Measurements from ENCODE around the gene LYPLA2.
"Not testable (repeated sequence)": the region's sequence is repeated elsewhere in the genome, so short reads cannot be mapped to it uniquely, and the experiment has no call there.

The LYPLA2 gene

GRCh38 chr1:23779826-23780371 is 11.0 kb upstream of the LYPLA2 start:
- DNase-seq (ENCODE audit: low read depth): no peak

GRCh38 chr1:23783141-23783540 is 7.8 kb upstream of the LYPLA2 start:
- not testable (repeated sequence) for DNase-seq (ENCODE audit: low read depth)

GRCh38 chr1:23784846-23785245 is 6.1 kb upstream of the LYPLA2 start:
- DNase-seq (ENCODE audit: low read depth): no peak

GRCh38 chr1:23787701-23788100 is 3.2 kb upstream of the LYPLA2 start:
- DNase-seq (ENCODE audit: low read depth): no peak

DNA sequence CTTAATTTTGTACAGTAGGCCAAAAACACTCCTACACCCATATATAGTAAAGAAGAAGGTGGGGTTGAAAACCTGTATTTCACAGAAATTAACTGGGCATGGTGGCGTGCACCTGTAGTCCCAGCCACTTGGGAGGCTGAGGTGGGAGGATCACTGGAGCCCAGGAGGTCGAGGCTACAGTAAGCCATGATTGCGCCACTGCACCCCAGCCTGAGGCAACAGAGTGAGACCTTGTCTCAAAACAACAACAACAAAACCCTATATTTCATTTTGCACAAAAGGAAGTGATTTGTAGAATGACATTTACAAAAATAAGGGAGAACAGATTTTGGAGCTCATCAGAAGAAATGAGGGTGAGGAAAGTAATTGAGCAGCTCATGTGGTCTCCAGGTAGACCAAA is 2.2 kb upstream of the LYPLA2 start:
- no peak for DNase-seq (ENCODE audit: low read depth)

GRCh38 chr1:23791516-23792047 is 637 bp downstream of the LYPLA2 start:
- DNase-seq (ENCODE audit: low read depth): no peak

DNA sequence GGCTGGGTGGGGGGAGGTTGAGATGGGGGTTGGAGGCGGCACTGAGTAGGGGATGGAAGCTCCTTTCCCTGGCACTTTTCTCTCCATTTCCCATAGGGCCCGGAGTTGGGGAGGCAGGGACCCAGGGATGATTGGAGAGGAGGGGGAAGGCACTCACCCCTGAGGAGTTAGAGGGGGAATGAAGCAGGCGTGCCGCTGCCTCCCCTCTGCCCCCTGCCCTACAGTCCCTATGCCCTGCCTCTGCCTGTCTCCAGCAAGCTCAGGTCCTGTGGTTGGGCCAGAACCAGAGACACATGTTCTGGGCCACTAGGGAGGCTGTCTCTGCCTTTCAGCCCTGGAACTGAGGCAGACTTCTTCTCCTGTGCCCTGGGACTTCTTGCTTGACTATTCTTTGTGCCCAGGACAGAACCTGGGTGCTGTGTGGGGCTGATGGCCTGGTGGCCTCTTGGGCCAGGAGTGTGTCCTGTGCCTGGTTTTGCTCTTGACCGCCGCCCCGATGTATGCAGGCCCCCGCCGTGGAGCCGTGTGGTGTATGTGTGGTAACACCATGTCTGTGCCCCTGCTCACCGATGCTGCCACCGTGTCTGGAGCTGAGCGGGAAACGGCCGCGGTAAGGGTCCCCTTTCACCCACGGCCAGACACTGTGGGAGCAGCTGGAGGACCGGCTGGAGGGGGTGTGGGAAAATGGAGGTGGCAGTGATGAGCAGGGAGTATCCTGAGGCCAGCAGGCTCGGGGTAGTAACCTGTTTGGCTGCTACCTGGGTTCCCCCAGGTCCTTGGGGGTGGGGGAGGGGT is 1.4 kb downstream of the LYPLA2 start:
- DNase-seq (ENCODE audit: low read depth): no peak

DNA sequence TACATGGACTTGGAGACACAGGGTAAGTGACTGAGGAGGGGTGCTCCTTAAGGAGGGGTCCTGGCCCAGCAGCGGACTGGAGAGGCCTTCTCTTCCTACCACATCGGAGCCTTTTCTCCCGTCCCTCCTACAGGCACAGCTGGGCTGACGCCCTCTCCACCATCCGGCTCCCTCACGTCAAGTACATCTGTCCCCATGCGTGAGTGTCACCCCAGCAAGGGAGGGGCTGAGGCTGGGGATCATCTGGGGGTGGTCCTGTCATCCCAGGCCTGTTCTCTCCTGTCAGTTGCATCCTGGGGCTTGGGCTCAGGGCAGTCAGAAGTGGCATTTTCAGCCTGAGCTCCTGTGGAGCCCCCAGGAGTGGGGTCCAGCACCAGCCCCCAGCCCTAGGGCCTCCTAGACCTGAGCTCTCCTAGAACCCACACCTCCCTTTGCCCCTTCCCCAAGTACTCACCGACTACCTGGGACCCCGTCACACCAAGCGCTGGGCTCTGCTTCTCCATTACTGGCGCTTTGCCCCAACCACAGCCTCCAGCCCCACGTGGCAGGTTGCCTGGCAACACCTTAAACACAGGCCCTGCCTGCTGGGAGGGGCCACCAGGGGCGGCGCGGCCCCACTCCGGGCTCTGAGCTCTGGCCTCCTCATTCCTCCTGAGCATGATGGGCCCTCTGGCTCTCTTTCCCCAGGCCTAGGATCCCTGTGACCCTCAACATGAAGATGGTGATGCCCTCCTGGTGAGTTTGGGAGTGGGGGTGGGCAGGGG is 2.3 kb downstream of the LYPLA2 start:
- no peak for DNase-seq (ENCODE audit: low read depth)

GRCh38 chr1:23793861-23794731 is 3.2 kb downstream of the LYPLA2 start:
- no peak for DNase-seq (ENCODE audit: low read depth)

DNA sequence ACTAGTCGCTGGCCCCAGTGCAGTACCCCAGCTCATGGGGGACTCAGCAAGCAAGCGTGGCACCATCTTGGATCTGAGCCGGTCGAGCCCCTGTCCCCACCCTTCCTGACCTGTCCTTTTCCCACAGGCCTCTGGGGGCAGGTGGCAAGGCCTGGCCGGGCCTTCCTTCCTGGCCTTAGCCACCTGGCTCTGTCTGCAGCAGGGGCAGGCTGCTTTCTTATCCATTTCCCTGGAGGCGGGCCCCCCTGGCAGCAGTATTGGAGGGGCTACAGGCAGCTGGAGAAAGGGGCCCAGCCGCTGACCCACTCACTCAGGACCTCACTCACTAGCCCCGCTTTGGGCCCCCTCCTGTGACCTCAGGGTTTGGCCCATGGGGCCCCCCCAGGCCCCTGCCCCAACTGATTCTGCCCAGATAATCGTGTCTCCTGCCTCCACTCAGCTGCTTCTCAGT is 3.8 kb downstream of the LYPLA2 start:
- DNase-seq (ENCODE audit: low read depth): not testable (repeated sequence)

DNA sequence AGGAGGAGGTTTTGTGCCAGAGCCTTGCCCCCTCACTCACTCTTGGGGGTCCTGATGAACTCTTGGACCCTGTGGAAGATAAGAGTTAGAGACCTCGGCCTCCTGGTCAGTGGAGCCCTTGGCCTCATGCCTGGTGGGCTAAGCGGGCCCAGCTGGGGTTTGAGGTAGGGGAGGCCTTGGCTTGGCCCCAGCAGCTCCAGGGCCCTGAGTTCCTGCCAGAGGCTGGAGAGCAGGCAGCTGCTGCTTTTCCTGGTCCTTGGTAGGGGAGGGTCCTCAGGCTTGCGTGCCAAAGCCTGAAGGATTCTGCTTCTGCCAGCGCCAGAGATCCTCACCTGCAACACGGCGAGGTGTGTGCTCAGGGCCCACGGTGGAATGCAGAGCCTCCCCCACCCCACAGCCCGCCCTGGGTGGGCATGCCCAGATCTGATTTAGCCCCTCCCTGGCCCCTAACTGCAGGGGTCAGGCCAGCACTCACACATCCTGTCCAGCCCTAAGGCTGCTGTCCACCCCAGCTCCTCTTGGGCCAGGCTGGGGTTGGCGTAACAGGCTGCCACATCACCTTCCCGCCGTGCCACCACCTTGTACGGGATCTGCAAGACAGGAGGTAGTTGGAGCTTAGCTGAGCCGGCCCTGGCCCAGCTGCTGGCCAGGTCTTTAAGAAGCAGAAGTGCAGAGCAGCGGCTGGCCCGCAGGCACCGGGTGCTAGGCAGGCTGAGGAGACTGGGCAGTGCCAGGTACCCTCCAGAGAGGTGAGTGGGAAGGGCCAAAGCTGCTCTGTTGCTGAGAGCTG is 4.9 kb downstream of the LYPLA2 start:
- DNase-seq (ENCODE audit: low read depth): no peak

DNA sequence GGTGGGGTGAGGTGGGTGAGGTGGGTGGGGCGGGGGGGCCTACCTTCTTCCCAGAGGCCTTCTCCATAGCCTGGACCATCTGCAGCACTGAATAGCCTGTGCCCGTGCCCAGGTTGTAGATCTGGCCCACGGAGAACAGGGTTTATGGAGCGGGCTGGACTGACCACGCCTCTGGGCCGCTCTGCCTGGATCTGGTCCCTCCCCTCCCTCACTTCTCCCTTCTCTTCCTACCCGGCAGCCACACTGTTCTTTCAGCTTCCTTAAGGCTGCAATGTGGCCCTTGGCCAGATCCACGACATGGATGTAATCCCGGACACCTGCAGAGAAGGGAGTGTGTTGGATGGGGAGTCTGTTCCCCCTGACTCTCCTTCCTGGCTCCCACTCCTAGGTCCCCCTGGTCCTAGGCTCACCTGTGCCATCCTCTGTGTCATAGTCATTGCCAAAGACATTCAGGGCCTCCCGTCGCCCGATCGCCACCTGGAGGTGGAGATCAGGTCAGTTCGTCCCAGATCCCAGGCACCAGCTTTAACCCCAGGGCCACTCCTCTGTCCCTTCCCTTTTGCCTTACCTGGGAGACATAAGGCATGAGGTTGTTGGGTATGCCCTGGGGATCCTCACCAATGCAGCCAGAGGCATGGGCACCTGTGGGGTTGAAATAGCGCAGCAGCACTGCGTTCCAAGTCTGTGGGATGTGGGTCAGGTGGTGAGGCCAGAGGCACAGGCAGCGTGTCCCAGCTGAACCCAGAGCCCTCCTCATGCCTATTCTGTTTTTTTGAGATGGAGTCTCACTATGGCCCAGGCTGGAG is 5.7 kb downstream of the LYPLA2 start:
- no peak for DNase-seq (ENCODE audit: low read depth)

GRCh38 chr1:23797478-23798448 is 6.8 kb downstream of the LYPLA2 start:
- no peak for DNase-seq (ENCODE audit: low read depth)

GRCh38 chr1:23798662-23799142 is 7.8 kb downstream of the LYPLA2 start:
- DNase-seq (ENCODE audit: low read depth): no peak

DNA sequence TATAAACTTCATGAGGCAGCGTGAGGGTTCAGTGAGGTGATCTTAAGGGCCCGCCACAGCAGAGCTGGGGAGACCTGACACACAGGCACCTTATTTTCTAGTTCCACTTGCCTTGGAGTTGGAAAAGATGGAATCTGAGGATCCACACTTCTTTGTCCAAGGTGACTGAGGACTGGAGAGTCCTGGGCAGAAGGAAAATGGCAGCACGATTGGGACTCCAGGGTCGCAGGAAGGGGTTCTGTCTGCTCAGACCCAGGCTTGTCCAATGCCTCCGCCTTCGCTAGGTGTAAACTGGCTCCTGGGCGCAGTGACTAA is 8.3 kb downstream of the LYPLA2 start:
- no peak for DNase-seq (ENCODE audit: low read depth)

DNA sequence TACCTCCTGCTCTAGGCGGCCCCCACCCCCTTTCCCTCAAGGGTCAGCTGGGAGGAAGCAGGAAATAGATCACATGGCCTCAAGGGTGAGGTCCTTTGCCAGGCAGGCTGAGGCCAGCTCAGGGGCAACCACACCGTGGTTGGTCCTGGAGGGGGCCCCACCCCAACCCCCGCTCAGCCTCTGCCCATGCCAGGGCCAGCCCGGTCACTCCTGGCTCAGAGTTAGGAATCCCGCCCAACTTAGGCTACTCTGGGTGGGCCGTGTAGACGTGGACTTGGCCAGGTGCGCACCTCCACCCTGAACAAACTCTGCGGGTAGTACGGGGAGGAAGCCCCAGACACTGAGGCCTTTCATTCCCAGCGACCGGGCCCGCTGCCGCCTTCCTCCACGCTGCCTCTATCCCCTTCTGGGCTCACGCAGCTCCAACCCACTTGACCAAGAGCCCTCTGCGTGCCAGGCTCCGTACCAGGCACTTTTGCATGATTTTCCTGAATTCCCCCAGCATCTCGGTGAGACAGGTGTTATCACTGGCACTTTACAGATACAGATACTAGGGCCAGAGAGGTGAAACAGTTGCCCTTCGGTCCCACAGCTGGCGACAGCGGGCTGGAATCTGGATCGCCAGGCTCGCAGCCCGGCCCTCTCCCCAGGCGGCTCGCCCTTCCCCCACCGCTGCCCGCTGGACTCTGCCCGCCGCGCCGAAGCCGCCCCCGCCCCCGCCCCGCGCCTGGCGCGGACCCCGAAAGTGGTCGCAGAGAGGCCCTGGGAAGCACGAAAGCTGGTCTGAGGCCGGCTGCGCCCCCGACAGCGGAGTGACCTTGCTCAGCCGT is 8.8 kb downstream of the LYPLA2 start:
- no peak for DNase-seq (ENCODE audit: low read depth)

DNA sequence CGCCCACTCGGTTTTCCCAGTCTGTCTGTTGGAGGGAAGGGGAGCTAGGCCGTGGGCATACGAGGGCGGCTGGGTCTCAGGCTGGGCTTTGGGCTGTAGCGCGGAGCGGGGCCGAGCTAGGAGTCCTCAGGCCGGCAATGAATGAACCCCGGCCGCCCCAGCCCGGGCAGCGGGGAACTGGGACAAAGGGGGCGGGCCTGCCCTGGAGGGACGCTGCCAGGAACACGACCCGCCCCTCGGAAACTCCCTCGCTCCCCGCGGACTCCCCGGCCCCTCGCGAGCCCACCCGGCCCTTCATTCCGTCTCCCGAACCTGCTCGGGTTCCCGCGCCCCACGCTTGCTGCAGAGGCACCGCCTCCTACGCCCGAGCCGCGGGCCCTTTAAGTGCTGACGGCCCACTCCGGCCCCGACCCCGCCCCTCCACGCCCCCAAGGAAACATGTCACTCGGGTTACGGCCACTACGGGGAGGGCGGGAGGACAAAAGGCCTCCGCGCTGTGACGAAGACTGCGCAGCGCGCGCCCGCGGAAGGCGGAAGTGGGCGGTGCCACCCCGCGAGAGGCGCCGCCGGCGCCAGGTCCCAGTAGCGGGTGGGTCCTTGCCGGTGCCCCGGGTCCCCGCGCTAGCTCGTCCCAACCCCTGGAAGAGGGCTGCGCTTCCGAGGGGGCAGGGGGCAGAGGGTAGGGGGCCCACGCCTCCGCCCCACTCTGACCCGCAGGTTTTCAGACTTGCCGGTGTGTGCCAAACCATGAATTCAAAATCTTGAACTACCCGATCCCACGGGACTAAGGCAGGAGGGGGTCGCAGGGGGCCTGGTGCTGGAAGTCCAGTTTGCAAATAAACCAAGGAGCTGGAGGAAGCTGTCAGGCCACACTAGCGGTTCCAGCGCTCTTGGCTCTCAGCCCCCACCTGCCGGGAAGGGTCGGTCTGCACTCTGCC is 9.7 kb downstream of the LYPLA2 start, which contains the start of gene GALE:
GALE (minus strand) TSS at position 355 of the 938 bp plus-strand sequence. CDS start 1,747 bp downstream, outside the sequence.
- DNase-seq (ENCODE audit: low read depth): peak; percentile 97
